Choroid plexus epithelial cell (primary cell): ENCODE data around the gene LDB1.
A peak's percentile ranks its signal among the peaks of the same experiment; 100 is the strongest.

Experiments used
- DNase-seq: peaks from one replicate; pipeline ENCODE4 v3.0.0-alpha.2; 2010; ENCODE audit warnings: low read depth
- H3K4me3 ChIP-seq: 2 replicates; pipeline ENCODE4 v1.5.1; 2011; ENCODE audit warnings: low read depth, mild to moderate bottlenecking, control low read depth, low read length, moderate library complexity
- CTCF ChIP-seq: conservative IDR thresholded peaks from 2 replicates; pipeline ENCODE4 v1.5.1; 2011; ENCODE audit warnings: low read depth, mild to moderate bottlenecking, control low read depth, inconsistent platforms, low read length, moderate library complexity

LDB1 gene, protein sequence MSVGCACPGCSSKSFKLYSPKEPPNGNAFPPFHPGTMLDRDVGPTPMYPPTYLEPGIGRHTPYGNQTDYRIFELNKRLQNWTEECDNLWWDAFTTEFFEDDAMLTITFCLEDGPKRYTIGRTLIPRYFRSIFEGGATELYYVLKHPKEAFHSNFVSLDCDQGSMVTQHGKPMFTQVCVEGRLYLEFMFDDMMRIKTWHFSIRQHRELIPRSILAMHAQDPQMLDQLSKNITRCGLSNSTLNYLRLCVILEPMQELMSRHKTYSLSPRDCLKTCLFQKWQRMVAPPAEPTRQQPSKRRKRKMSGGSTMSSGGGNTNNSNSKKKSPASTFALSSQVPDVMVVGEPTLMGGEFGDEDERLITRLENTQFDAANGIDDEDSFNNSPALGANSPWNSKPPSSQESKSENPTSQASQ

DNA sequence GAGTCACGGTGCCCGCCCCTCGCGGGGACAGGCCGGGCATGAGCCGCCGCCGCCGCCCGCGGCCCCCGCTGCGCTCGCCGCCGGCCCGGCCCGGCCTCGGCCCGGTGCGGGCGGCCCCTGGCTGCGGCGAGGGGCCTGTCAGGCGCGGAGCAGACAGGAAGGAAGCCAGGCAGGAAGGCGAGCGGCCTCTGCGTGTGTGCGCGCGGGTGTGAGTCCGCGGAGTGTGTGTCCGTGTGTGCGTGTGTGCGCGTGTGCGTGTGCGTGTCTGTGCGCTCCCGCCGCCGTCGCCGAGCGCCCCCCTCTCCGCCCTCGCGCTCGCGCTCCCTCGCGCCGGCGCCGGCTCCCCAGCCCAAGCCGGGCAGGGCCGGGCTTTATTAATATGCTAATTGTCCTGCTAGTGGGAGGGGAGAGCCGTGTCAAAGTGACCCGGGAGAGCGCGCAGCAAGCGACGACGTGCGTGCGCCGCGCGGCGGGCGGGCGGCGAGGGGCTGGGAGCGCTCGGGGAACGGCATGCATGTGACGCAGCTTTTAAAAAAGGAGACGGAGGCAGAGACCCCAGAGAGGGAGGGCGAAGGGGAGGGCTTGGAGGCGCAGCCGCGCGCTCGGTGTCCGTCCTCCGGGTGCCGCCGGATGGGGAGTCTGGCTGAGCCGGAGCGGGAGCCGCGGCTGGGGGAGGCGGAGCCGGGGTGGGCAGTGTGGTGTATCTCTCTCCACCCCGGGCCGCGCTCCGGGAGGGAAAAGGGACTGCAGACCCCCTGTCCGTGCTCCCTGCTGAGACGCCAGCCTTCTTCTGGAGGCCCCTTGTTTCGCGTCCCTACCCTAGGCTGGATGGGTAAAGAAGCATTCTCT is at the start of gene LDB1:
TSS of gene LDB1 (minus strand) at position 227 of the 849 bp plus-strand sequence. CDS start 258 bp downstream, outside the sequence.
- peak within 1 kb of the TSS; percentile 96 for H3K4me3 ChIP-seq
- TF ChIP-seq CTCF: no peak
- peak; percentile 91 for DNase-seq

GRCh38 chr10:102167861-102168260 is 47.7 kb upstream of the LDB1 start:
- DNase-seq: no peak
- no peak for TF ChIP-seq CTCF
- no peak overlapping the region for H3K4me3 ChIP-seq

DNA sequence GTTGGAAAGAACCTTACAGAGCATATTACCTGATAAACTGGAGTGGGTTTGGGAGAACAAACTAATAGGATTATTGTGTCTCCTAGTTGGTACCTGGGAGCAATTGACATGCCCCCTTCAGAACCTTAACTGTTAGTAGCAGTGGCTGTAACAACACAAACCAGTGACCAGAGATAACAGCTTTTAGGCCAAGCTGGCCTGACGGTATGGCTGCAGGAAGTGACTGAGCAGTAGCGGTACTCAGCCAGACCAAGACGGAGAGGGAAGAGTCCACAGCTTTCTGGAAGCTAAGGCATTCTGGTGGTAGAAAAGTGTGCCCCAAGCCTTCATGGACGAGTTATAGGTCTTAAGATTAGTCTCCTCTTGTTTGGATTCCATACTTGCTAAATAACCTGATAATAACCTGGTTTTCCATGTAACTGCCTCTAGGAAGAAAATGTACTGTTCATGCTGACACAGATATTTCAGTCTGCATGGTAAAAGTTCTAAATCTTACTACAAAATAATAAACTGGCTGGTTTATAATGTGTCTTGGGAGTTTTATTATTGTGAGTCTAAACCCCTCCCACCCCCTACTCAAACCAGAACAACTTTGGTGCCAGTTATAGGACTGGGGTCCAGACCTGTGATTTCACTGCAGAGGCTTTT is 43.3 kb upstream of the LDB1 start:
- no peak for DNase-seq
- H3K4me3 ChIP-seq: no peak overlapping the region
- no peak for TF ChIP-seq CTCF

GRCh38 chr10:102159831-102160230 is 39.7 kb upstream of the LDB1 start:
- H3K4me3 ChIP-seq: no peak overlapping the region
- no peak for TF ChIP-seq CTCF
- no peak for DNase-seq

DNA sequence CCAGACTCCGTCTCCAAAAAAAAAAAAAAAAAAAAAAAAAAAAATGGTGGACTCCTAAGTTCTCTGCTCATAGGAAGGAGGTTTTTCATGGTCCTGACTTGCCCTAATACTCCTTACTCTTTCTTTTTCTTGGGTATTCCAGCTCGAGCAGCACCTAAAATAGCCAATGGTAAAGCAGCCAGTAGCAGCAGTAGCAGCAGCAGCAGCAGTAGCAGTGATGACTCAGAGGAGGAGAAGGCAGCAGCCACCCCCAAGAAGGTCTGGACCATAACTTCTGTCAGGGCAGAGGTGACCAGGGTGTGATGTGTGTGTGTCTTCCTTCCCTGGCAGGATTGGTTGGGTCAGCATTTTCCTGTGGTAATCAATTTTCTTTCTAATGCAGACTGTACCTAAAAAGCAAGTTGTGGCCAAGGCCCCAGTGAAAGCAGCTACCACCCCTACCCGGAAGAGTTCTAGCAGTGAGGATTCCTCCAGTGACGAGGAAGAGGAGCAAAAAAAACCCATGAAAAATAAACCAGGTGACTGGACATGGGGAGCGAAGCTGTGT is 39.0 kb upstream of the LDB1 start:
- TF ChIP-seq CTCF: no peak
- peak; percentile 66 for DNase-seq
- H3K4me3 ChIP-seq: no peak overlapping the region

- no peak overlapping the region for H3K4me3 ChIP-seq
- no peak for DNase-seq
- TF ChIP-seq CTCF: no peak
Observed at GRCh38 chr10:102157224-102157623, 37.1 kb upstream of the LDB1 start.
